NCI-H2107 treated with DMSO at 0.1 percent for 48 hours (cell line): ENCODE measurements around the gene EPHB3.
"Not testable (repeated sequence)": the region's sequence is repeated elsewhere in the genome, so short reads cannot be mapped to it uniquely, and the experiment has no call there.

Experiments
- DNase-seq: peaks from one replicate; lab custom pipeline; 2025; ENCODE audit not compliant: unreplicated experiment; lab: John Stamatoyannopoulos, UW

The EPHB3 gene

GRCh38 chr3:184619787-184620430 lies 58.3 kb downstream of the EPHB3 start:
- no peak for DNase-seq

DNA sequence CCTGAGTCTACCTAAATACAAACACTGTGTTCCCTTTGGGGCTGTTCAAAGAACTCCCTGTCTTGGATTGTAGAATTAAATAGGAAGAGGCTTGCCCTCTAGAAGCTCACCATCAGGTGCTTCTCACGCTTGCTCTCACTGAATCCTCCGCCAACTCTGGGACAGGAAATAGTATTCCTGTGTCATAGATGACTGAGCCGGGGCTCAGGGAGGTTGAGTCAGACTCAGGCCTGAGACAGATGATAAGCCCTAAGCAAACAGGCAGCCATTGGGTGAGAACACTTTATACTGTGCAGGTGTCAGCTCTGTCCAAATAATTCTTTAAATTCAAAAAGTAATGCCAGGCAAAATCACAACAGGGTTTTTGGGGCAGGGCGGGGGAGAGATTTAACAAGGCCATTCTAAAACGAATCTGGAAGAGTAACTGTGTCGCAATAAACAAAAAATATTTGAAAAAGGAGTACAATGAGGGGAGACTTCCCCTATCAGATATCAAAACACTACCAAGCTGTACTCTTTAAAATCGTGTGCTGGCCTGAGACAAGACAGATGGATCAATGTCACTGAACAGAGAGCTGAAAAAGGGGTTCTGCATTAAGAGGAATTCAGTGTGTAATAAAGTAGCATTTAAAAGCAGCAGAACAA lies 59.0 kb downstream of the EPHB3 start:
- no peak for DNase-seq

- not testable (repeated sequence) for DNase-seq
These were observed 60.6 kb downstream of the EPHB3 start for GRCh38 chr3:184622156-184622555.

DNA sequence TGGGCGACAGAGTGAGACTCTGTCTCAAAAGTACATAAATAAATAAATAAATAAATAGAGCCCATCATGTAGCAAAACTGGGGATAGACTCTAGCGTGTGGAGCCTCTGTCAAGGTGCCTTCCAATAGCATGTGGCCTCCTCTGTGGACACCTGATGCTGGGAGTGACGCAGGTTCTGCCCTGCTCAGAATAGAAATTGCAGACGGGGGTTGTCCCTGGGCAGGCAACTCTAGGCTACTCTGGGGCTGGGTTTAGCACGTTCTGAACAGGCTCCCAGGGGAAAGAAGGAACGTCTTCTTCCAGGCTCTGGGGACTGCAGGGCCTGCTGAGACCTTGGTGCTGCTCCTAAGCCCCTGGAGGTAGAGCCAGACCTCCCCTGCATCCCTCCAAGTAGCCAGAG lies 65.3 kb downstream of the EPHB3 start:
- DNase-seq: no peak

GRCh38 chr3:184629555-184630160 lies 68.1 kb downstream of the EPHB3 start:
- DNase-seq: no peak

DNA sequence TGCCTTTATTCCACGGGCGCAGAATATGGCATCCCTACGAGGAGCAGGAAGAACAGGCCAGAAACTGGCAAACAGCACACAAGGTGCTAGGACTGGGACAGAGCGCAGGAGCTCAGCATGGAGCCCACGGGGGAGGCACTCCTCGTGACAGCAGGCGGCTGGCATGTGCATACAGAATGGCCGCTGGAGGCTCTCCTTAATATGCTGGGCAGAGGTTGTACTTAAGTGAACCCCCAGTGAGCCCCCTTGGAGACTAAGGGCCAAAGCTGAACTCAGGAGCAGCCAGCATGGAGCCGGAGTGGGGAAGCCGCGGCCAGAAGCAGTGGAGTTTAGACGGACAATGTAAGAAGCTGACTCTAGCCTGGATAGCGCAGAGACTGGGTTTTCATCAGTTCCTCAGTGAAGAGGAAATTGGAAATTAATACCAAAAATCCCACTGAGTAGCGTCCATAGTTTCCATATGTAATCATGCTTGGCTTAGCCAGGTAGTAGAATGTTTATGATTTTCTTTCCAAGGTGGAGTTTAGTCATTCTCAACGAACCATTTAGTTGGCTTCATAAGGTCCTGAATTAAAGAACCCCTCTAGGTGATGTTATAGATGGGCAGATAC lies 69.4 kb downstream of the EPHB3 start:
- DNase-seq: no peak

DNA sequence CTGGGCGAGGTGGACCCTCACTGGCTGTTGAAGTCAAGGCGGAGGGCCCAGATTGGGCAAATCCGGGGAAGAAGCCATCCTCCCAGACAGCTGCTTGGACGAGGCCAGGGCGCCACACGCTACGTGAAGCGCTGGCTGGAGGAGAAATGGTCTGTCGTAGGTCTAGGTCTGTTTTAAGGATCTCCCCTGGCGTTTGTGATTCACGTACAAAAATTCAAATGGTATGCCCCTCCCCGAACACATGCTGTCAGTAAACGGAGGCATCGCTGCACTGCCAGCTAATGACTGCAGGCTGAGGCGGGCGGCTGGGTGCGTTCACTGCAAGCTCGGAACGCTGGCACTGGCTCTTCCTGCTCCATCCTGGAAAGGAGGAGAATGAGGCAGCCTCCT lies 69.9 kb downstream of the EPHB3 start:
- DNase-seq: no peak
